GM21825 (cell line): Measurements from ENCODE around the gene NTN3.
"Not testable (repeated sequence)": the region's sequence is repeated elsewhere in the genome, so short reads cannot be mapped to it uniquely, and the experiment has no call there.

Experiments used
- ATAC-seq: cut with Tn5 transposase; IDR thresholded peaks from one replicate; pipeline ENCODE4 v1.9.1; 2021; ENCODE audit warnings: mild to moderate bottlenecking, moderate library complexity; ENCODE audit not compliant: unreplicated experiment

The NTN3 gene

DNA sequence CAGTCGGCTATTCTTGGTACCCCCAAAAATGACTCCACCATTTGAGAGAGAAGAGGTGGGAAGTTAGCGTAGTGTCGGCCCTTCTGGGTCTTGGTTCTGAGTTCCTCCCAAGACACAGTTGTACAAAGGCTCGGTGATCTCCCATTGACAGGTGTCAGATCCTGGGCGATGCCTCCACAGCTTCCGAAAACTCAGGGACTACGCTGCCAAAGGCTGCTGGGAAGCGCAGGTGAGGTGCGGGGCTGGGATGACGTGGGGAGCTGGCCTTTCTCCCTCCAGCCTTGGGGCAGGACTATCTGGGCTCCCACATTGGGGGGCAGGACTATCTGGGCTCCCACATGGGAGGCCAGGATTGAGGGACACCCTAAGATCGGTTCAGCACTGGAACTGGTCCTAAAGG is 31.5 kb upstream of the NTN3 start:
- ATAC-seq = no peak

DNA sequence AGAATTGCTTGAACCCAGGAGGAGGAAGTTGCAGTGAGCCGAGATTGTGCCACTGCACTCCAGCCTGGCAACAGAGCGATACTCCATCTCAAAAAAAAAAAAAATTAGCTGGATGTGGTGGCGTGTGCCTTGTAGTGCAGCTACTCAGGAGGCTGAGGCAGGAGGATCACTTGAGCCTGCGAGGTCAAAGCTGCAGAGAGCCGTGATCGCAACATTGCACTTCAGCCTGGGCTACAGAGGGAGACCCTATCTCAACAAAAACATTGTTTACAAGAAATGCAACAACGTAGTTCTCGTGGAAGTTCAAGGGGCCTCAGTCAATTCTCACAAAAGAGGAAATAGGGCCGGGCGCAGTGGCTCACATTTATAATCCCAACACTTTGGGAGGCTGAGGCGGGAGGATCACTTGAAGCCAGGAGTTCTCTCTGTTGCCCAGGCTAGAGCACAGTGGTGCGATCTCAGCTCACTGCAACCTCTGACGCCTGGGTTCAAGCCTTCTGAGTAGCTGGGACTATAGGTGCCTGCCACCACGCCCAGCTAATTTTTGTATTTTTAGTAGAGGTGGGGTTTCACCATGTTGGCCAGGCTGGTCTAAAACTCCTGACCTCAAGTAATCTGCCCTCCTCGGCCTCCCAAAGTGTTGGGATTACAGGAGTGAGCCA is 29.8 kb upstream of the NTN3 start:
- ATAC-seq = not testable (repeated sequence)

DNA sequence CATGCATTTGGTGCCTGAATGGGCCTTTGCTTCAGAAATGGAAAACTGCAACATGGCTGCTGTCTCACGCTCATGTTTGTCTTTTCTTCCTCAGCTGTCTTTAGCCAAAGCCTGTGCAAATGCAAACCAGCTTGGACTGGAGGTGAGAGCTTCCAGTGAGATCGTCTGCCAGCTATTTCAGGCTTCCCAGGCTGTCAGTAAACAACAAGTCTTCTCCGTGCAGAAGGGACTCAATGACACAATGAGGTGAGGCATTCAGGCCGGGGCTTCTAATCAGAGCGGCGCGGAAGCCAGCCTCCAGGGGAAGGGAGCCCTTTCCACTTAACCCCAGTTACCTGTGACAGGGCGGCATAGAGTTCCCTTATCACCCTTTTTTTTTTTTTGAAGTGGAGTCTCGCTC is 27.5 kb upstream of the NTN3 start:
- ATAC-seq = no peak

DNA sequence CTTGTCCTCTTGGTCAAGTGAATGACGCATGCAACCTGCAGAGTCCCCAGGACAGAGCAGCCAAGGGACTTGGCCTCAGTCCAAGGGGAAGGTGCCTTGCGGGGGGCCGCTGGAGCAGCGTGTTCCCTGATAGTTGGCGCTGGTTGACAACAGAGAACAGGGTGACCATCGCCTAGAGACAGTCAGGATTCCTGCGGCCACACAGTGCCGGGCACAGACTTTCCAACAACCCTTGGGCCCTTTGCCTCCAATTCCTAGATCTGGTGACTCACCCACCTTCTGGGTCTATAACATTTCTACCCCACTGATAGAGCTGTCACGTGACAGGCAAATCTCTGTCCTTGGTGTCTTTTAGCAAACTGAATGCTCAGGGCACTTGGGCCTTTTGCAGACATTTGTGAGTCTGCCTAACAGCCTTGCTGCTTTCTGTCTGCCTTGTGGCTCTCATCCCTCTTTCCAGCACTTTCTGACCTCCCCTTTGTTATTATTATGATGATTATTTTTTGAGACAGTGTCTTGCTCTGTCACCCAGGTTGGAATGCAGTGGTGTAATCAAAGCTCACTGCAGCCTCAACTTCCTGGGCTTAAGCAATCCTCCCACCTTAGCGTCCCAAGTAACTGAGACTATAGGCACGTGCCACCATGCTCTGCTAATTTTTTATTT is 23.0 kb upstream of the NTN3 start:
- no peak for ATAC-seq

DNA sequence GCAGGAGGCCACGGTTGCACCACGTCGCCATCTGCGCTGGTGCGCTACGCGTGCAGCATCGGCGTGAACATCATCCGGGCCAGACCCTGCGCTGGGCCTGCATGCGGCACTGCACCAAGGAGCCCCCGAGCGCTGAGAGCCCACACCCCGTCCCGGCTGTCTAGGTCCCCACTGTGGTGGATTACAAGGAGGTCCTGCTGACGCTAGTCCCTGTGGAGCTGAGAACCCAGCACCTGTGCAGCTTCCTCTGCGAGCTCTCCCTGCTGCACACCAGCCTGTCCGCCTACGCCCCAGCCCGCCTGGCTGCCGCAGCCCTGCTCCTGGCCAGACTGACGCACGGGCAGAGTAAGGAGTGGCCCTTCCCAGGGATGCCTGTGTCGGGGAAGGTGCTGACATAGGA is 22.0 kb upstream of the NTN3 start:
- ATAC-seq = no peak

DNA sequence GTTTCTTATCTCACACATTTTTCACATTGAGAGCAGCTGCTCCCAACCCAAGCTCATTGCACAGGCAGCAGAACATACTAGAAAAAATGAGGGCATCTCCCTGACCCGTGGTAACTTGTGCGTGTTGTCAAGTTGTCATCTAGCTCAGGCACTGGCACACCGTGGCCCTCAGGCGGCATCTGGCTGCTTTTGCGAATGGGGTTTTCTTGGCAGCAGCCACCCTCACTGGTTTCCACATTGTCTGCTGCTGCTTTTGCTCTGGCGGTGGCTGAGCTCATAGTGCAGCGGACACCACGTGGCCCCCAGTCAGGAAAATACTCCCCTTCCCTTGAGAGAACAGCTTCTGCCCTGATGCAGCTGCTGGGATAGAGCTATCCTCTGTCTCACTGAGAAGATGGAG is 20.6 kb upstream of the NTN3 start:
- ATAC-seq = no peak

DNA sequence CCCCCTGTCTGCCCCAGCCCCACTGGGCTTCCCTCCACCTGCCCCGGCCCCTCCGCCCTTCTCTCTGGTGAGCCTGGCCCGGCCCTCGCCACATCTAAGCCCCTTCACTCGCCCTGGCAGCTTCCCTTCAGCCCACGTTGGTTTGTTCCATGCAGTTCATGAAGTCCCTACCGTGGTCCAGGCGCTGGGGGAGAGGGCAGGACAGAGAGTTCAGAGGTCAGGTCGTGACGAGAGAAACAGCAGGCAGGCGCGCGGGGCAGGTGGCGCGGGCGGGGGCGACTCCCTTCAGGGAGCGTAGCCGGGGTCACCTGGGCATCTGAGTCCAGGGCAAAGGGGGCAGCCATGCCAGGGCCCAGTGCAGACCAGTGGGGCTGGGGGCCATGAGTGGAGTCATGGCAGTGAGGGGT is 20.1 kb upstream of the NTN3 start:
- no peak for ATAC-seq

DNA sequence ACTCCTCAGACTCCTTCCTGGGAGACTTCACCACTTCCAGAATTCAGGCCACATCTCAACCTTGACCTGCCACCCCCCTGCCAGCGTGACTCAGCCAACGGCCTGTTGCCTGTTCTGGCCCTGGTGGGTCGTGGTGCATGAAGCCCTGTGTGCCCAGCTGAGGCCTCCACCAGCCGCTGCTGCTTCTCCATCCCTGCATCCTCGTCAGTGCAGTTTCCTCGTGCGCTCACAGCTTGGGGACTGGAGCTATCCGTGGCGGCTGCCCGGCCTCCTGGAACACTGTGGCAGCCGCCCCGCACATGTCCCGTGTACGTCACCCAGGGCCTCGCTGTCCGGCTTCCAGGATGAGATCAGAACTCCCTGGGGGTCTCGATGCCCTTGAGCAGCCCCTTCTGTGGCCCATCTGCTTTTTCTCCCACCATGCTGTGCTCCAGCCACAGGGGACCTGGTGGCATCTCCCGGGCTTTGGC is 19.2 kb upstream of the NTN3 start:
- no peak for ATAC-seq

DNA sequence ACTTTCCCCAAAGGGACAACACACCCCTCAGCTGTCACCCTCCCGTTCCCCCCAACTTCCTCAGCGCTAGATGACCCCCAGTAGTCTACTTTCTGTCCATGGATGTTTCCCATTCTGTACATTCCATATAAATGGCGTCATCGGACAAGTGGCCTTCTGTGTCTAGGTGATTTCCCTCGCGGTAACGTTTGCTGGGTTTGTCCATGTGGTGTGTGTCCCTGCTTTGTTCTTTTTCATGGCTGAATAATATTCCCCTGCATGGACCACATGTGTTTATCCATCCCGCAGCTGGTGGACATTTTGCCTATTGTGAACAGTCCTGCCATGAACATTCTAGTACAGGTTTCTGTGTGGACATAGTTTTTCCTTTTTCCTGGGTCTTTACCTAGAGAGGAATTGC is 18.4 kb upstream of the NTN3 start:
- ATAC-seq = no peak

DNA sequence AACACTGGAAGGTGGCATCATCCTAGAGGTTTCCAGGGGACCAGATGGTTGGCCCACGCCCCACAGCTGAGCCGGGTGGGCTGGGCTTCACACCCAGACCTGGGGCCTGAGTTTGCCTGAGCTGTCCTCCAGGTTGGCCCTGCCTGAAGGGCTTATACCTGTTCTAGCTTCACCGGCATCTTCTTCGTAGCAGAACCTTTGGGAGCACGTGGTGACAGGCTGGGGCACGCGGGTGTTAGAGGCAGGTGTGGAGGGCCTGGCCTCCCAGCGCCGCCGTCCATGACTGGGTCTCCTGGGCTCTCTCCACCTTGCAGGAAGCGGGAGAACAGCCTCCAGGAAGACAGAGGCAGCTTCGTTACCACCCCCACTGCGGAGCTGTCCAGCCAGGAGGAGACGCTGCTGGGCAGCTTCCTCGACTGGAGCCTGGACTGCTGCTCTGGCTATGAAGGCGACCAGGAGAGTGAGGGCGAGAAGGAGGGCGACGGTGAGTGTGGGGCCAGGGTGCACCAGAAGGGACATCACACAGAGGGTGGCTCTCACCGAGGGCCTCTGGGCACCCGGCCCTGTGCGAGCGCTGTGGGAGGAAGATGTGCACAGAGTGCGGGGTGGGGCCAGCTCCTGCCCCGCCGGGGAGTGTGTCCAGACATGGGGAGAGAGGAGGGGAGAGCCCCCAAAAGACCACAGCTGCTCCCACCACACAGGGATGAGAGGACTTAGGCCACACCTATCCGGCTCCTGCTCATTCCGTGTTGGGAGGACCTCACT is 15.8 kb upstream of the NTN3 start:
- no peak for ATAC-seq

DNA sequence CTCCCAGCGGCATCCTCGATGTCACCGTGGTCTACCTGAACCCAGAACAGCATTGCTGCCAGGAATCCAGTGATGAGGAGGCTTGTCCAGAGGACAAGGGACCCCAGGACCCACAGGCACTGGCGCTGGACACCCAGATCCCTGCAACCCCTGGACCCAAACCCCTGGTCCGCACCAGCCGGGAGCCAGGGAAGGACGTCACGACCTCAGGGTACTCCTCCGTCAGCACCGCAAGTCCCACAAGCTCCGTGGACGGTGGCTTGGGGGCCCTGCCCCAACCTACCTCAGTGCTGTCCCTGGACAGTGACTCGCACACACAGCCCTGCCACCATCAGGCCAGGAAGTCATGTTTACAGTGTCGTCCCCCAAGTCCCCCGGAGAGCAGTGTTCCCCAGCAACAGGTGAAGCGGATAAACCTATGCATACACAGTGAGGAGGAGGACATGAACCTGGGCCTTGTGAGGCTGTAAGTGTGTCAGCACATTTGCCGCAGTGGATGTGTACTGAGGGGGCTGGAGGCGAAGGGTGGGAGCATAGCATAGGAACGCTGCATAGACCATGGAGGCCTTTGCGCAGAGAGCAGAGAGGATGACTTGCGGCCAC is 14.4 kb upstream of the NTN3 start:
- no peak for ATAC-seq

DNA sequence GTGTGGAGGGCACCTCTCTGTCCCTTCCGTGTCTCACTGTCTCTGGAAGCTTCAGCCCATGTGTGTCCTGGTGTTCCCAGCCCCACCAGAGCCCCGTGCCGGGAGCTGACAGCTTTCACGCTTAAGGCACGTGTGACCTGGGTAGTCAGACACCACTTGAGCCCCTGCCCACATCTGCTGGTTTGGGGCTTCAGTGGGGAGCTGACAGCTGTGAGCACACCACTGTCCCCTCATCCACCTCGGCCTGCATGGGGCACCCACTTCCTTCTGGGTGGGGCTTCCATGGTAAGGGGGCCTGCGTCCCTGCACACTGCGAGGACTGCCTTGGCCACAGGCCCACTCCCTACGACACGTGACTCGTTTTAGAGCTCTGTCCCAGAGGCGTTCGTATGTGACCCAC is 13.8 kb upstream of the NTN3 start:
- ATAC-seq = no peak

DNA sequence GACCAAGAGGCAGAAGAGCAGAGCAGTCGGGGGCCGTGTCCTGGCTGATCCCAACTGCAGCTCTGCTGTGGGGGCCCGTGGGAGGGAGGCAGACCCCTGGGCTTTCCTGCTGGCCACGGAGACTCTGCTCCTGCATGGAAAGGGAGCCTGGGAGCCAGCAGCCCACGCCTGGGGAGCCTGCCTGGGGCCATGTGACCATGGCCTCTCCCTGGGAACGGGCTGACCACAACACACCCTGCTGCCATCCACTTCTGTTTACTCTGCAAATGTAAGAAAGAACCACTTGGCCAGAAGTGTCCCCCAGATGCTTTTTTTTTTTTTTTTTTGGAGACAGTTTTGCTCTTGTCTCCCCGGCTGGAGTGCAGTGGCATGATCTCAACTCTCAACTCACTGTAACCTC is 13.2 kb upstream of the NTN3 start:
- ATAC-seq = no peak

DNA sequence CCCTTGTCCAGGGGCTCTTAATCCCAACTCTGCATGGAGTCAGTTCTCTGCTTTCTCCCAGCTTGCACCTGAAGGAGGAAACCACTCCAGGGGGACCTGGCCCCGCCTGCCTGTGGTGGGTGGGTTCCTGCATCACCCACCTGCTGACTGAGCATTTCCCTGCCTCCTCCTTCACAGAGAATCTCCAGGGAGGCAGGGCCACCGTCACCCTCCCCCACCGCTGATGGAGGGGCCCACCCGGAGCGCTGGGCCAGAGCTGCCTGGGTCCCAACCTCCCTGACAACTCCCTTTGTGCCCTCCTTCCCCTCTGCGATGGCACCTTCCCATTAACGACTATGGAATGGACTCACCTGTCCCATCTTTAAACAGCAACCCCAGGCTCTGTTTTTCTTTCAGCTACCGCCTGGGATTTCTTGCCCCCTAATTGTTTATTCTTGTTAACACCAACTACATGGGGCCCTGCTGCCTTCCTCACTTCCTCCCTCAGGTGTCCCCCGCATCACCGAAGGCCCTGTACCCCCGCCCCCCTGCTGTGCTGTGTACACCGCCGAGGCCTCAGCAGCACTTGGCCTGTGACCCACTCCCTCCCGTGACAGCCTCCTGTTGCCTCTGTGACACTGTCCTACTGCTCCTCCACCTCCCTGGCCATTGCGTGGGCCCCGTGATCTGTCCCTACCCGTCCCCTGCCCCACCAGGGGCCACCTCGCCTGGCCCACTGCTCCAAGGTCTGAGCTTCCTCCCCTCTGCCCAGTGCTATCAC is 12.0 kb upstream of the NTN3 start:
- no peak for ATAC-seq

DNA sequence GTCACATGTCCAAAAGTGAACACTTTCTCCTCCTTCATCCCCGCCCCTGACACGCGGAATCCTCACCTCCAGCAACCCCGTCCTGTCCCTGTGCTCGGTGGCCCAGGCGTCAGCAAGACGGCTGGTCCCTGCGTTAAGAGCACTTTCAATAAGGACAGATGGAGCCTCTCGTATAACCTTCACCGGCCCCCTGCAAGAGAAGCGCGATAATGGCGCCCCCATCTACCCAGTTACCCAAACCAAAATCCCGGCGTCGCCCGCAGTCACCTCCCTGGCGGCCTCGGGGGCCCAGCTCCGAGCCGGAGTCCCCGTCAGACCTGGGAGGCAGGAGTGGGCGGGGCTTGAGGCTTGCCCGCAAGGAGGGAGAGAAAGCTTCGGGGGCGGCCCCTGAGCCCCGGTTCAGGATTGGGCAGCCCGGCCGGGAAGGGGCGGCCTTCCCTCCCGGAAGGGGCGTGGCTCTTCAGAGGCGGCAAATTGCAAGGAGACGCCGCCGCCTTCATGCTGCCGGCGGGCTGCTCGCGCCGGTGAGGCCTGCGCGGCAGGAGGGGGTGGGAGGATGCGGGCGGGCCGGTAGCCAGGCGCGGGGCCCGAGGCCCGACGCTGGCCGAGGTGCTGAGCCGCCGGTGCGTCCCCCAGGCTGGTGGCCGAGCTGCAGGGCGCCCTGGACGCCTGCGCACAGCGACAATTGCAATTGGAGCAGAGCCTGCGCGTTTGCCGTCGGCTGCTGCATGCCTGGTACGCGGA is 11.3 kb upstream of the NTN3 start, which contains the start of gene TEDC2:
Gene TEDC2, plus strand, starts transcription at position 463 of the 744 bp plus-strand sequence. Its CDS starts 36 bp downstream, at position 499.
- ATAC-seq = peak; percentile 84

DNA sequence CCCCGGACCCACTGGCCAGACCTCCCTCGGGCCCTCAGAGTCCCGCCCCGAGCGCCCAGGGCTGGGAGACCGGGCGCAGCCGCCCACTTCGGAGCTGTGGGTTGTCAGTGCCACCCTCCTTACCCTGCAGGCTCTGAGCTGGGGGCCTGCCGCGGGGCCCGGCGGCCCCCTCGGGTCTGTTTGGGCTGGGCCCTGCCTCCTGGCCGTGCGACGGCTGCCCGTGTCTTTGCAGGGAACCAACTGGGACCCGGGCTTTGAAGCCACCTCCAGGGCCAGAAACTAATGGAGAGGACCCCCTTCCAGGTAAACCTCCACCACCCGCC is 10.7 kb upstream of the NTN3 start:
- ATAC-seq = peak; percentile 6

DNA sequence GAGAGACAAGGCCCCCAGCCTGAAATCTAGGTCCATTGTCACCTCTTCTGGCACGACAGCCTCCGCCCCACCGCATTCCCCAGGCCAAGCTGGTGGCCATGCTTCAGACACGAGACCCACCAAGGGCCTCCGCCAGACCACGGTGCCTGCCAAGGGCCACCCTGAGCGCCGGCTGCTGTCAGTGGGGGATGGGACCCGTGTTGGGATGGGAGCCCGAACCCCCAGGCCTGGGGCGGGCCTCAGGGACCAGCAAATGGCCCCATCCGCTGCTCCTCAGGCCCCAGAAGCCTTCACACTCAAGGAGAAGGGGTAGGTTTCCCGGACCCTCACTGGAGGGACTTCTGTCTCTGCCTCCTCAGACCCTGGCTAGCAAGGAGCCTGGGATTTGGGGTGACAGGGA is 10.2 kb upstream of the NTN3 start:
- no peak for ATAC-seq

DNA sequence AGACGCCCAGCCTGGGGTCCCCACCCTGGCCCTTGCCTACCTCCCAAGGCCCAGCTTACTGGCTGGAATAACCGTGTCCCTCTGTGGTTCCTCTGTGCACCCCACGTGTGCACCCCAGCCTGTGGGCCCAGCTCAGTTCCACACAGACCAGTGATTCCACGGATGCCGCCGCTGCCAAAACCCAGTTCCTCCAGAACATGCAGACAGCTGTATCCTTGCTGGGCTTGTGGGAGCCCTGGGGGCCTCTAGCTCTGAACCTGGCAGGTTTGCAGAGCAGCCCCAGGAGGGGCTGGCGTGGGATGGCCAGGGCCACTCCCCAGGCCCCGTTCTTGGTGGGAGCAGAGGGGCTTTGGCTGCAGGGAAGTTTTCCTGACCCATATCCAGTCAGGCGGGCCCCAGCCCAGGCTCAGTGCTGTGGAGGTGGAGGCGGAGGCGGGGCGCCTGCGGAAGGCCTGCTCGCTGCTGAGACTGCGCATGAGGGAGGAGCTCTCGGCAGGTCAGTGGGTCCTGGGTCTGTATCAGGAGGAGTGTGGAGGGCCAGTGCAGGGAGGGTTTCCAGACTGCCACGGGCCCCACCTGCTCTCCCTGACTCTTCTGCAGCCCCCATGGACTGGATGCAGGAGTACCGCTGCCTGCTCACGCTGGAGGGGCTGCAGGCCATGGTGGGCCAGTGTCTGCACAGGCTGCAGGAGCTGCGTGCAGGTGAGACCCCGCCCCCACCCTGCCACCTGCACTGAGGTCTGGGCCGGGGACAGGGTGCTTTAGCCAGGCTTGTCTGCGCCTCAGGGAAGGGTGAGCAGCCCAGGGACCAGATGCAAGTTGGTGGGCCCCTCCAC is 8.8 kb upstream of the NTN3 start:
- no peak for ATAC-seq

DNA sequence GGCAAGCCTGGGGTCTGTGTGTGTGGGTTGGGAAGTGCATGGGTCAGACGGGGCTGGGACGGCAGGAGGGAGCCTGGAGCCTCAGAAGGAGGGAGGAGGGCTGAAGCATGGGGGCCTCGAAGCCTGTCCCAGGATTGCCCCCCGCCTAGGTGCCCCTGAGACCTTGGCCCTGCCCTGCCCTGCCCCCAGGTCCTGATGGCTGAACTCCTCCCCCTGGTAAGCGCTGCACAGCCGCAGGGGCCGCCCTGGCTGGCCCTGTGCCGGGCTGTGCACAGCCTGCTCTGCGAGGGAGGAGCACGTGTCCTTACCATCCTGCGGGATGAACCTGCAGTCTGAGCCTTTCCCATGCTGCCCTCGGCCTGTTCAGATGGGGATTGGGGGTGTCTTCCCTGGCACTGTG is 6.8 kb upstream of the NTN3 start:
- no peak for ATAC-seq
